ENCODE results near the gene NWD2.

- TF ChIP-seq CTCF (optimal IDR thresholded peaks at IDR 0.05 in 1 of 3, IDR thresholded peaks at IDR 0.05 in 1 of 3, conservative IDR thresholded peaks at IDR 0.05 in 1 of 3; ENCODE audit: extremely low read depth in 1 of 3, insufficient read depth in 2 of 3, low read length in 3 of 3) (no peak), EZH2 (IDR thresholded peaks at IDR 0.05; ENCODE audit: low read length) (no peak)
Observed at GRCh38 chr4:37320513-37321235, 76.1 kb downstream of the NWD2 start.

Data from keratinocyte (primary cell).